OCI-LY7 (cell line): ENCODE measurements around the gene CACNG3.

ENCODE experiments used
- EZH2phosphoT487 ChIP-seq: fragments of 200-600 bp; sonication (generic); IDR thresholded peaks from 2 replicates; pipeline ENCODE4 v1.6.1; 2018; ENCODE audit warnings: low read depth, borderline replicate concordance, mild to moderate bottlenecking, mixed run types, antibody characterized with exemption, low read length, moderate library complexity, mixed read lengths
- TF ChIP-seq, protein P1 (sequence below): fragments of 200-600 bp; sonication (generic); conservative IDR thresholded peaks from 2 replicates; pipeline ENCODE4 v1.5.1; 2014; ENCODE audit warnings: mild to moderate bottlenecking, antibody characterized with exemption, low read length, moderate library complexity, mixed read lengths

DNA sequence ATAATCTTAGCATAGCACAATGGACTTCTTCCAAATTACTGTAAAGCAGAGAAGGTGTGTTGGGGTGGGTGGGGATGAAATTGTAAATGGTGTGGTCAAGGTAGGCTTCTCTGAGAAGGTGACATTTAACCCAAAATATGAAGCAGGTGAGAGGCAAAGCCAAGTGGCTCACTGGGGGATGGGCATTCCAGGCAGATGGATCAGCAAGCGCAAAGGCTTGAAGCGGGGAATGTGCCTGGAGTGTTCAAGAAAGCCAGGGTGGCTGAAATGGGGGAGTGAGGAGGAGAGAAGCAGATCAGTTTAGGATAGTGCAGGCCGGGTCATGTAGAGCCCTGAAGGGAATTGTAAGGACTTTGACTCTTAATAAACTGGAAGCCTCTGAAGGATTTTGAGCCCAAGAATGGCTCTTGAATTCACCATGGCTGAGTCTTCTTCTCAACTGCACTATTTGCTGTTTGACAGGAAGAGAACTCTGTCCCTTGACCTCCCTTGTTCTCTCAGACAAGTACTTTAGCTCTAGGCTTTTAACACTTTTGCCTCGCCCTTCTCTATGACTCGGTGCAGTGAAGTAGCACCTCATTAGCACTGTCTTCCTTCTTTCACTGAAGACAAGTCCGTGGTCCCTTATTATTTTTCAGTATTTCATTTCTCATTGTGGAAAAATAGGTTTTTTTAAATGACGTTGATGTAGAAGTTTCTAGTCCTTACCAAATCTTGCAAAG, 14.7 kb downstream of the CACNG3 start:
- TF ChIP-seq, protein P1, sequence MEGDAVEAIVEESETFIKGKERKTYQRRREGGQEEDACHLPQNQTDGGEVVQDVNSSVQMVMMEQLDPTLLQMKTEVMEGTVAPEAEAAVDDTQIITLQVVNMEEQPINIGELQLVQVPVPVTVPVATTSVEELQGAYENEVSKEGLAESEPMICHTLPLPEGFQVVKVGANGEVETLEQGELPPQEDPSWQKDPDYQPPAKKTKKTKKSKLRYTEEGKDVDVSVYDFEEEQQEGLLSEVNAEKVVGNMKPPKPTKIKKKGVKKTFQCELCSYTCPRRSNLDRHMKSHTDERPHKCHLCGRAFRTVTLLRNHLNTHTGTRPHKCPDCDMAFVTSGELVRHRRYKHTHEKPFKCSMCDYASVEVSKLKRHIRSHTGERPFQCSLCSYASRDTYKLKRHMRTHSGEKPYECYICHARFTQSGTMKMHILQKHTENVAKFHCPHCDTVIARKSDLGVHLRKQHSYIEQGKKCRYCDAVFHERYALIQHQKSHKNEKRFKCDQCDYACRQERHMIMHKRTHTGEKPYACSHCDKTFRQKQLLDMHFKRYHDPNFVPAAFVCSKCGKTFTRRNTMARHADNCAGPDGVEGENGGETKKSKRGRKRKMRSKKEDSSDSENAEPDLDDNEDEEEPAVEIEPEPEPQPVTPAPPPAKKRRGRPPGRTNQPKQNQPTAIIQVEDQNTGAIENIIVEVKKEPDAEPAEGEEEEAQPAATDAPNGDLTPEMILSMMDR, result no peak
- TF ChIP-seq EZH2phosphoT487, result no peak
